MM.1S (cell line): ENCODE measurements around the gene ANKRD2.
A peak's percentile ranks its signal among the peaks of the same experiment; 100 is the strongest.

Experiments
- DNase-seq: peaks from one replicate; pipeline ENCODE4 v3.0.0-alpha.2; 2015
- H2AFZ ChIP-seq: fragments of 300-600 bp; sonication (generic); 2 replicates; pipeline ENCODE4 v1.6.0; 2016; ENCODE audit warnings: antibody characterized with exemption, low read length
- H3F3A ChIP-seq: fragments of 300-600 bp; sonication (generic); 2 replicates; pipeline ENCODE4 v1.6.1; 2016; ENCODE audit warnings: mild to moderate bottlenecking, antibody characterized with exemption, low read length, moderate library complexity, mixed read lengths; ENCODE audit not compliant: insufficient read depth
- H3K27ac ChIP-seq: fragments of 300-600 bp; sonication (generic); 2 replicates; pipeline ENCODE4 v1.5.1; 2016; ENCODE audit warnings: mild to moderate bottlenecking, low read length
- H3K27me3 ChIP-seq: fragments of 300-600 bp; sonication (generic); replicated peaks from 2 replicates; pipeline ENCODE4 v1.6.0; 2016; ENCODE audit warnings: low read length; ENCODE audit not compliant: insufficient read depth
- H3K36me3 ChIP-seq: fragments of 300-600 bp; sonication (generic); replicated peaks from 2 replicates; pipeline ENCODE4 v1.6.1; 2016; ENCODE audit warnings: mild to moderate bottlenecking, low read length, mixed read lengths; ENCODE audit not compliant: insufficient read depth
- H3K4me1 ChIP-seq: fragments of 300-600 bp; sonication (generic); 2 replicates; pipeline ENCODE4 v1.6.1; 2016; ENCODE audit warnings: low read length, mixed read lengths
- H3K4me2 ChIP-seq: fragments of 300-600 bp; sonication (generic); 2 replicates; pipeline ENCODE4 v1.6.0; 2016; ENCODE audit warnings: low read depth, low read length
- H3K4me3 ChIP-seq: fragments of 300-600 bp; sonication (generic); 2 replicates; pipeline ENCODE4 v1.5.1; 2016; ENCODE audit warnings: low read length, mixed read lengths
- H3K79me2 ChIP-seq: fragments of 300-600 bp; sonication (generic); 2 replicates; pipeline ENCODE4 v1.6.1; 2016; ENCODE audit warnings: mixed run types, low read length, mixed read lengths
- H3K9ac ChIP-seq: fragments of 300-600 bp; sonication (generic); 2 replicates; pipeline ENCODE4 v1.6.1; 2016; ENCODE audit warnings: low read length, mixed read lengths
- H3K9me2 ChIP-seq: fragments of 300-600 bp; sonication (generic); replicated peaks from 2 replicates; pipeline ENCODE4 v1.6.1; 2016; ENCODE audit warnings: mild to moderate bottlenecking, low read length, mixed read lengths; ENCODE audit not compliant: insufficient read depth
- H3K9me3 ChIP-seq: fragments of 300-600 bp; sonication (generic); replicated peaks from 2 replicates; pipeline ENCODE4 v1.6.1; 2016; ENCODE audit warnings: mild to moderate bottlenecking, low read length, mixed read lengths; ENCODE audit not compliant: insufficient read depth
- H4K20me1 ChIP-seq: fragments of 300-600 bp; sonication (generic); 2 replicates; pipeline ENCODE4 v1.6.1; 2016; ENCODE audit warnings: mild to moderate bottlenecking, low read length, moderate library complexity, mixed read lengths; ENCODE audit not compliant: insufficient read depth
- CTCF ChIP-seq: fragments of 300-600 bp; sonication (generic); IDR thresholded peaks from 2 replicates; pipeline ENCODE4 v1.5.1; 2016; ENCODE audit warnings: antibody characterized with exemption, low read length, mixed read lengths
- EZH2 ChIP-seq: fragments of 300-600 bp; sonication (generic); optimal IDR thresholded peaks from 2 replicates; pipeline ENCODE3; 2017; ENCODE audit warnings: low read depth, mild to moderate bottlenecking, antibody characterized with exemption, low read length, mixed read lengths
- EZH2phosphoT487 ChIP-seq: fragments of 300-600 bp; sonication (generic); IDR thresholded peaks from 2 replicates; pipeline ENCODE4 v1.6.1; 2018; ENCODE audit warnings: antibody characterized with exemption, low read length

ANKRD2 gene

GRCh38 chr10:97611473-97611872 is 38.9 kb downstream of the ANKRD2 start:
- Histone ChIP-seq H3F3A (no peaks in the 10 kb centered on the region), H3K27me3 (no peaks in the 10 kb centered on the region), H3K4me3 (no peak overlapping the region), H3K27ac (no peak overlapping the region), H3K36me3 (no peaks in the 10 kb centered on the region), H3K79me2 (no peaks in the 10 kb centered on the region), H3K4me2 (no peak overlapping the region), H3K4me1 (no peaks in the 10 kb centered on the region), H4K20me1 (no peaks in the 10 kb centered on the region), H2AFZ (no peak overlapping the region), H3K9ac (no peak overlapping the region), H3K9me2 (no peaks in the 10 kb centered on the region), H3K9me3 (no peaks in the 10 kb centered on the region)
- TF ChIP-seq CTCF (no peak), EZH2phosphoT487 (no peak), EZH2 (no peak)
- DNase-seq, result no peak

GRCh38 chr10:97612386-97612785 is 39.8 kb downstream of the ANKRD2 start:
- Histone ChIP-seq H3K4me1 (no peaks in the 10 kb centered on the region), H3K27me3 (no peaks in the 10 kb centered on the region), H3F3A (no peaks in the 10 kb centered on the region), H3K27ac (no peak overlapping the region), H3K9me3 (no peaks in the 10 kb centered on the region), H3K4me3 (no peak overlapping the region), H3K36me3 (no peaks in the 10 kb centered on the region), H3K4me2 (no peak overlapping the region), H3K9ac (no peak overlapping the region), H2AFZ (no peak overlapping the region), H3K79me2 (no peaks in the 10 kb centered on the region), H3K9me2 (no peaks in the 10 kb centered on the region), H4K20me1 (no peaks in the 10 kb centered on the region)
- peak; percentile 14 for DNase-seq
- TF ChIP-seq CTCF (peak; percentile 38), EZH2 (no peak), EZH2phosphoT487 (no peak)

- Histone ChIP-seq H3K27me3 (no peaks in the 10 kb centered on the region), H3K79me2 (no peaks in the 10 kb centered on the region), H2AFZ (no peak overlapping the region), H3F3A (no peaks in the 10 kb centered on the region), H3K4me2 (no peak overlapping the region), H3K9me3 (no peaks in the 10 kb centered on the region), H3K36me3 (no peaks in the 10 kb centered on the region), H3K9me2 (no peaks in the 10 kb centered on the region), H4K20me1 (no peaks in the 10 kb centered on the region), H3K4me3 (no peak overlapping the region), H3K27ac (no peak overlapping the region), H3K9ac (no peak overlapping the region), H3K4me1 (no peaks in the 10 kb centered on the region)
- DNase-seq, result no peak
- TF ChIP-seq CTCF (no peak), EZH2 (no peak), EZH2phosphoT487 (no peak)
These were observed 45.7 kb downstream of the ANKRD2 start for GRCh38 chr10:97618285-97618684.
